H1 (cell line): ENCODE data around the gene CHD9NB.
"Not testable (repeated sequence)": the region's sequence is repeated elsewhere in the genome, so short reads cannot be mapped to it uniquely, and the experiment has no call there.

Experiments used
- CBX8 ChIP-seq: fragments of 300-800, 300-1000 bp; sonication (generic); IDR thresholded peaks from 2 replicates; pipeline ENCODE4 v1.7.1; 2016; ENCODE audit warnings: low read depth, low read length, borderline replicate concordance
- EP300 ChIP-seq, 2 experiments: IDR thresholded peaks; 1 replicate in 1 of 2; 2 replicates in 1 of 2; pipeline ENCODE4 v1.6.1; 2011 to 2012; ENCODE audit warnings: low read depth in 2 of 2, low read length in 2 of 2, mild to moderate bottlenecking in 2 of 2, borderline replicate concordance in 1 of 2, inconsistent platforms in 1 of 2, moderate library complexity in 1 of 2
- JUND ChIP-seq: IDR thresholded peaks from 2 replicates; pipeline ENCODE4 v1.6.1; 2011; ENCODE audit warnings: mild to moderate bottlenecking, improper control_type of control experiment, low read length
- POLR2A ChIP-seq, 2 experiments: IDR thresholded peaks; 1 replicate in 1 of 2; 2 replicates in 1 of 2; pipeline ENCODE4 v1.6.1; 2011; ENCODE audit warnings: low read depth in 2 of 2, low read length in 2 of 2, mild to moderate bottlenecking in 2 of 2; ENCODE audit errors: control extremely low read depth in 1 of 2
- SIRT6 ChIP-seq: IDR thresholded peaks from one replicate; pipeline ENCODE4 v1.7.1; 2012; ENCODE audit warnings: low read length, inconsistent platforms
- TF ChIP-seq, protein P1 (sequence below), 3 experiments: IDR thresholded peaks; 1 replicate in 2 of 3; 2 replicates in 1 of 3; pipeline versions ENCODE4 v1.5.1 to v1.6.1; 2011; ENCODE audit warnings: low read length in 3 of 3, mild to moderate bottlenecking in 3 of 3, inconsistent platforms in 2 of 3, low read depth in 1 of 3, moderate library complexity in 1 of 3; ENCODE audit not compliant: insufficient read depth in 1 of 3; ENCODE audit errors: control extremely low read depth in 1 of 3

DNA sequence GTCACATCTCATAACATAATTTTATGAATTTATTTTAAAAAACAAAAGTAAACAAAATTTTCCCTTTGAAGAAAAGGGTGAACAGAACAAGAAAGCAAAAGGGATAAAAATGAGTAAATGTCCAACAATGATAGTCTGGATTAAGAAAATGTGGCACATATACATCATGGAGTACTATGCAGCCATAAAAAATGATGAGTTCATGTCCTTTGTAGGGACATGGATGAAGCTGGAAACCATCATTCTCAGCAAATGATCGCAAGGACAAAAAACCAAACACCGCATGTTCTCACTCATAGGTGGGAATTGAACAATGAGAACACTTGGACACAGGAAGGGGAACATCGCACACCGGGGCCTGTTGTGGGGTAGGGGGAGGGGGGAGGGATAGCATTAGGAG, 1.4 kb downstream of the CHD9NB start:
- TF ChIP-seq, protein P1, sequence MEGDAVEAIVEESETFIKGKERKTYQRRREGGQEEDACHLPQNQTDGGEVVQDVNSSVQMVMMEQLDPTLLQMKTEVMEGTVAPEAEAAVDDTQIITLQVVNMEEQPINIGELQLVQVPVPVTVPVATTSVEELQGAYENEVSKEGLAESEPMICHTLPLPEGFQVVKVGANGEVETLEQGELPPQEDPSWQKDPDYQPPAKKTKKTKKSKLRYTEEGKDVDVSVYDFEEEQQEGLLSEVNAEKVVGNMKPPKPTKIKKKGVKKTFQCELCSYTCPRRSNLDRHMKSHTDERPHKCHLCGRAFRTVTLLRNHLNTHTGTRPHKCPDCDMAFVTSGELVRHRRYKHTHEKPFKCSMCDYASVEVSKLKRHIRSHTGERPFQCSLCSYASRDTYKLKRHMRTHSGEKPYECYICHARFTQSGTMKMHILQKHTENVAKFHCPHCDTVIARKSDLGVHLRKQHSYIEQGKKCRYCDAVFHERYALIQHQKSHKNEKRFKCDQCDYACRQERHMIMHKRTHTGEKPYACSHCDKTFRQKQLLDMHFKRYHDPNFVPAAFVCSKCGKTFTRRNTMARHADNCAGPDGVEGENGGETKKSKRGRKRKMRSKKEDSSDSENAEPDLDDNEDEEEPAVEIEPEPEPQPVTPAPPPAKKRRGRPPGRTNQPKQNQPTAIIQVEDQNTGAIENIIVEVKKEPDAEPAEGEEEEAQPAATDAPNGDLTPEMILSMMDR (IDR thresholded peaks at IDR 0.05; ENCODE audit: control extremely low read depth in 1 of 3, insufficient read depth in 1 of 3, low read depth in 1 of 3, low read length in 3 of 3), result not testable (repeated sequence)
- TF ChIP-seq EP300 (IDR thresholded peaks at IDR 0.05; ENCODE audit: borderline replicate concordance in 1 of 2, low read depth in 2 of 2, low read length in 2 of 2); POLR2A (IDR thresholded peaks at IDR 0.05; ENCODE audit: control extremely low read depth in 1 of 2, low read depth in 2 of 2, low read length in 2 of 2); SIRT6; JUND; CBX8: not testable (repeated sequence)
